PC-3 (cell line): ENCODE data around the gene MAGI2. TPM values are rescaled to one million over a fixed set of nuclear protein-coding genes. Genes with fewer than 3 reads are reported as not detected.

ENCODE experiments used
- ATAC-seq: fragments of 200-7000 bp; cut with Tn5 transposase; 2 replicates; pipeline ENCODE4 v1.9.1; 2020; ENCODE audit warnings: mild to moderate bottlenecking, moderate library complexity
- BruUV-seq: library from RNA; stranded (reverse); fragments of 400-500 nt; replicated peaks from 2 replicates; lab custom pipeline; 2021; lab: Mats Ljungman, UMichigan
- CTCF ChIA-PET: fragments of 300-600 bp; sonication (Branson Sonifier 250); formaldehyde crosslinking; loops from one replicate; lab custom pipeline; 2022; ENCODE audit warnings: antibody characterized with exemption; lab: Charles Lee
- POLR2A ChIA-PET: fragments of 300-600 bp; sonication (Branson Sonifier 250); formaldehyde crosslinking; loops from one replicate; lab custom pipeline; 2022; ENCODE audit warnings: antibody characterized with exemption; ENCODE audit not compliant: unreplicated experiment; lab: Charles Lee
- DNase-seq: peaks from one replicate; pipeline ENCODE4 v3.0.0-alpha.2; 2015
- H2AFZ ChIP-seq: fragments of 300-600 bp; sonication (generic); 2 replicates; pipeline ENCODE4 v1.6.0; 2016; ENCODE audit warnings: antibody characterized with exemption, low read length
- H3F3A ChIP-seq: fragments of 300-600 bp; sonication (generic); one replicate; pipeline ENCODE4 v1.6.0; 2017; ENCODE audit warnings: antibody characterized with exemption, low read length, control low read depth, mild to moderate bottlenecking; ENCODE audit not compliant: unreplicated experiment
- H3K27ac ChIP-seq: fragments of 300-600 bp; sonication (generic); 2 replicates; pipeline ENCODE4 v1.5.1; 2016; ENCODE audit warnings: mild to moderate bottlenecking, low read length
- H3K27me3 ChIP-seq: fragments of 300-600 bp; sonication (generic); 2 replicates; pipeline ENCODE4 v1.6.1; 2016; ENCODE audit warnings: low read length, mixed read lengths
- H3K36me3 ChIP-seq: fragments of 300-600 bp; sonication (generic); 2 replicates; pipeline ENCODE4 v1.6.1; 2016; ENCODE audit warnings: low read depth, mixed run types, low read length, mixed read lengths
- H3K4me1 ChIP-seq: fragments of 300-600 bp; sonication (generic); 2 replicates; pipeline ENCODE4 v1.5.1; 2016; ENCODE audit warnings: low read length; ENCODE audit not compliant: insufficient read depth
- H3K4me2 ChIP-seq: fragments of 300-600 bp; sonication (generic); 2 replicates; pipeline ENCODE4 v1.6.0; 2016; ENCODE audit warnings: low read length
- H3K4me3 ChIP-seq: fragments of 300-600 bp; sonication (generic); 2 replicates; pipeline ENCODE4 v1.5.1; 2016; ENCODE audit warnings: mild to moderate bottlenecking, low read length, mixed read lengths
- H3K79me2 ChIP-seq: fragments of 300-600 bp; sonication (generic); 2 replicates; pipeline ENCODE4 v1.6.1; 2017; ENCODE audit warnings: low read length, mixed read lengths
- H3K9ac ChIP-seq: fragments of 300-600 bp; sonication (generic); 2 replicates; pipeline ENCODE4 v1.6.0; 2016; ENCODE audit warnings: mild to moderate bottlenecking, low read length
- H3K9me2 ChIP-seq: fragments of 300-600 bp; sonication (generic); replicated peaks from 2 replicates; pipeline ENCODE4 v1.6.1; 2016; ENCODE audit warnings: mixed run types, low read length, mixed read lengths
- H3K9me3 ChIP-seq: fragments of 300-600 bp; sonication (generic); 2 replicates; pipeline ENCODE4 v1.6.1; 2016; ENCODE audit warnings: low read length, mixed read lengths
- H4K20me1 ChIP-seq: fragments of 300-600 bp; sonication (generic); 2 replicates; pipeline ENCODE4 v1.6.1; 2016; ENCODE audit warnings: low read length, mixed read lengths
- EZH2 ChIP-seq: fragments of 300-600 bp; sonication (generic); IDR thresholded peaks from one replicate; pipeline ENCODE4 v1.6.1; 2017; ENCODE audit warnings: antibody characterized with exemption, mild to moderate bottlenecking, low read length; ENCODE audit not compliant: unreplicated experiment
- EZH2phosphoT487 ChIP-seq: fragments of 300-600 bp; sonication (generic); IDR thresholded peaks from 2 replicates; pipeline ENCODE4 v1.6.1; 2018; ENCODE audit warnings: mild to moderate bottlenecking, antibody characterized with exemption, low read length, borderline replicate concordance
- intact Hi-C: fragments of 100-400 bp; cut with micrococcal nuclease; formaldehyde crosslinking; loops from 2 replicates; pipeline ENCODE4 v1.9.0; 2023
- total RNA-seq: library from RNA; depleted of rRNA; stranded (reverse); fragments of >200 nt; gene quantifications from 2 replicates; pipeline ENCODE4 v1.2.3, GENCODE V29; 2014
- TF ChIP-seq, protein P1 (sequence below): fragments of 300-600 bp; sonication (generic); conservative IDR thresholded peaks from 2 replicates; pipeline ENCODE4 v1.5.1; 2017; ENCODE audit warnings: antibody characterized with exemption, low read depth, mild to moderate bottlenecking, low read length

MAGI2 gene
- total RNA-seq, 1 experiment from 2014 or later, result not detected

- H4K20me1 ChIP-seq, result no peaks in the 10 kb centered on the region
- H2AFZ ChIP-seq, result no peak overlapping the region
- H3K27ac ChIP-seq, result no peak overlapping the region
- TF ChIP-seq EZH2, result no peak
- TF ChIP-seq EZH2phosphoT487, result no peak
- TF ChIP-seq, protein P1, sequence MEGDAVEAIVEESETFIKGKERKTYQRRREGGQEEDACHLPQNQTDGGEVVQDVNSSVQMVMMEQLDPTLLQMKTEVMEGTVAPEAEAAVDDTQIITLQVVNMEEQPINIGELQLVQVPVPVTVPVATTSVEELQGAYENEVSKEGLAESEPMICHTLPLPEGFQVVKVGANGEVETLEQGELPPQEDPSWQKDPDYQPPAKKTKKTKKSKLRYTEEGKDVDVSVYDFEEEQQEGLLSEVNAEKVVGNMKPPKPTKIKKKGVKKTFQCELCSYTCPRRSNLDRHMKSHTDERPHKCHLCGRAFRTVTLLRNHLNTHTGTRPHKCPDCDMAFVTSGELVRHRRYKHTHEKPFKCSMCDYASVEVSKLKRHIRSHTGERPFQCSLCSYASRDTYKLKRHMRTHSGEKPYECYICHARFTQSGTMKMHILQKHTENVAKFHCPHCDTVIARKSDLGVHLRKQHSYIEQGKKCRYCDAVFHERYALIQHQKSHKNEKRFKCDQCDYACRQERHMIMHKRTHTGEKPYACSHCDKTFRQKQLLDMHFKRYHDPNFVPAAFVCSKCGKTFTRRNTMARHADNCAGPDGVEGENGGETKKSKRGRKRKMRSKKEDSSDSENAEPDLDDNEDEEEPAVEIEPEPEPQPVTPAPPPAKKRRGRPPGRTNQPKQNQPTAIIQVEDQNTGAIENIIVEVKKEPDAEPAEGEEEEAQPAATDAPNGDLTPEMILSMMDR, result no peak
- H3K36me3 ChIP-seq, result no peaks in the 10 kb centered on the region
- CTCF ChIA-PET, result no interaction called here
- H3K4me1 ChIP-seq, result peaks cover 10% of the 10 kb centered on the region
- no peaks in the 10 kb centered on the region for H3K27me3 ChIP-seq
- POLR2A ChIA-PET, result no interaction called here
- H3K79me2 ChIP-seq, result no peaks in the 10 kb centered on the region
- intact Hi-C loops, result no loop called here
- H3K9ac ChIP-seq, result no peak overlapping the region
- no peaks in the 10 kb centered on the region for H3F3A ChIP-seq
- no peak overlapping the region for H3K4me2 ChIP-seq
- ATAC-seq (no peak), DNase-seq (no peak)
- no peak overlapping the region for H3K4me3 ChIP-seq
- no peaks in the 10 kb centered on the region for H3K9me2 ChIP-seq
- H3K9me3 ChIP-seq, result no peaks in the 10 kb centered on the region
- BruUV-seq, result no TSS peak
Observed at GRCh38 chr7:79401254-79401653, 52.2 kb downstream of the MAGI2 start.

DNA sequence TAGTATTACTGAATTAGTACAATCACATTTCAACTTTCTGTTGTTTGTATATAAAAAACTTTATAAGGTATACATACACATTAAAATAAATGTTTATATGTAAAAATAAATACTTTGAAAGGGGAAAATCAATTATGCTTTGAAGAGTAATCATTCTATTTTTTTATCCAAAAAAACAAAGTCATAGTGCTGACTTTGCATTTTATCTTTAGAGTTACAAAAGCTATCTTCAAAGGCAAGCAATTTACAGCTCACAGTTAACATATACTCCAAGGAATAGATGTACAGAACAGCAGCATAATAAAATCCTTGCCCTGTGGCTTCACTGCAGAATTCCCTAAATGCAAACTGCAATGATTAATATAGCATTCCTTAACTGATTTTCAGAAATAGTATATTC is 53.2 kb downstream of the MAGI2 start:
- POLR2A ChIA-PET, result no interaction called here
- TF ChIP-seq, protein P1, result no peak
- no peak for TF ChIP-seq EZH2phosphoT487
- TF ChIP-seq EZH2, result no peak

GRCh38 chr7:79398138-79398749 is 55.2 kb downstream of the MAGI2 start:
- BruUV-seq, result no TSS peak
- no peak overlapping the region for H2AFZ ChIP-seq
- H3K9ac ChIP-seq, result no peak overlapping the region
- H3K4me2 ChIP-seq, result no peak overlapping the region
- no peak overlapping the region for H3K27ac ChIP-seq
- no peaks in the 10 kb centered on the region for H3K9me3 ChIP-seq
- CTCF ChIA-PET, result no interaction called here
- no peaks in the 10 kb centered on the region for H3K4me1 ChIP-seq
- H3K27me3 ChIP-seq, result no peaks in the 10 kb centered on the region
- no peaks in the 10 kb centered on the region for H3K9me2 ChIP-seq
- no peaks in the 10 kb centered on the region for H3K36me3 ChIP-seq
- no peaks in the 10 kb centered on the region for H3F3A ChIP-seq
- intact Hi-C loops, result no loop called here
- H4K20me1 ChIP-seq, result no peaks in the 10 kb centered on the region
- H3K4me3 ChIP-seq, result no peak overlapping the region
- no peak for ATAC-seq
- POLR2A ChIA-PET, result no interaction called here
- no peak for TF ChIP-seq EZH2
- TF ChIP-seq EZH2phosphoT487, result no peak
- TF ChIP-seq, protein P1, result no peak
- DNase-seq, result no peak
- no peaks in the 10 kb centered on the region for H3K79me2 ChIP-seq

More for the DNA sequence above, 53.2 kb downstream of the MAGI2 start:
- H3K27me3 ChIP-seq, result no peaks in the 10 kb centered on the region
- no peaks in the 10 kb centered on the region for H4K20me1 ChIP-seq
- H3K9me2 ChIP-seq, result no peaks in the 10 kb centered on the region
- CTCF ChIA-PET, result no interaction called here
- no peak overlapping the region for H3K4me3 ChIP-seq
- no peaks in the 10 kb centered on the region for H3K9me3 ChIP-seq
- H3K4me2 ChIP-seq, result no peak overlapping the region
- intact Hi-C loops, result no loop called here
- no peaks in the 10 kb centered on the region for H3F3A ChIP-seq
- H3K79me2 ChIP-seq, result no peaks in the 10 kb centered on the region
- no peaks in the 10 kb centered on the region for H3K36me3 ChIP-seq
- H3K9ac ChIP-seq, result no peak overlapping the region
- no TSS peak for BruUV-seq
- ATAC-seq (no peak), DNase-seq (no peak)
- H2AFZ ChIP-seq, result no peak overlapping the region
- no peak overlapping the region for H3K27ac ChIP-seq
- no peaks in the 10 kb centered on the region for H3K4me1 ChIP-seq
